ENCODE measurements around the gene ARHGEF16.

Gene ARHGEF16

GRCh38 chr1:3439346-3440299 lies 14.8 kb upstream of the ARHGEF16 start:
- DNase-seq = no peak

GRCh38 chr1:3440300-3440681 lies 14.2 kb upstream of the ARHGEF16 start:
- DNase-seq = no peak

- DNase-seq = no peak
Observed at GRCh38 chr1:3440711-3441409, 13.6 kb upstream of the ARHGEF16 start.

GRCh38 chr1:3441410-3441847 lies 13.0 kb upstream of the ARHGEF16 start:
- peak in 10 of 14 donors; percentile 20 to 53 (median 36) for DNase-seq

GRCh38 chr1:3441880-3442279 lies 12.6 kb upstream of the ARHGEF16 start:
- peak in 3 of 14 donors; percentile 12 to 49 (median 34) for DNase-seq

GRCh38 chr1:3442331-3442730 lies 12.1 kb upstream of the ARHGEF16 start:
- DNase-seq = no peak

GRCh38 chr1:3442901-3443300 lies 11.6 kb upstream of the ARHGEF16 start:
- no peak for DNase-seq

- DNase-seq = no peak
Observed at GRCh38 chr1:3443807-3444206, 10.7 kb upstream of the ARHGEF16 start.

- DNase-seq = no peak
Observed at GRCh38 chr1:3444298-3444697, 10.2 kb upstream of the ARHGEF16 start.

- DNase-seq = no peak
Observed at GRCh38 chr1:3444736-3445135, 9.7 kb upstream of the ARHGEF16 start.

- DNase-seq = no peak
Observed at GRCh38 chr1:3450202-3450863, 4.1 kb upstream of the ARHGEF16 start.

- DNase-seq = no peak
Observed at GRCh38 chr1:3450983-3451382, 3.5 kb upstream of the ARHGEF16 start.

GRCh38 chr1:3451994-3452865 lies 2.2 kb upstream of the ARHGEF16 start:
- DNase-seq = no peak

GRCh38 chr1:3452866-3453175 lies 1.6 kb upstream of the ARHGEF16 start:
- DNase-seq = no peak

- peak in 11 of 14 donors; percentile 8 to 78 (median 51) for DNase-seq
Observed at GRCh38 chr1:3453203-3453761, 1.2 kb upstream of the ARHGEF16 start.

- no peak for DNase-seq
Observed at GRCh38 chr1:3454811-3455618, 550 bp downstream of the ARHGEF16 start.

GRCh38 chr1:3455670-3456448 lies 1.4 kb downstream of the ARHGEF16 start:
- DNase-seq = no peak

- DNase-seq = no peak
Observed at GRCh38 chr1:3456449-3456963, 2.0 kb downstream of the ARHGEF16 start.

- no peak for DNase-seq
Observed at GRCh38 chr1:3456964-3457909, 2.8 kb downstream of the ARHGEF16 start.

All from C1 segment of cervical spinal cord (tissue), 14 donors.